Neural cell (in vitro differentiated cells): ENCODE results near the gene EIF4EBP2. TPM values are rescaled to one million over a fixed set of nuclear protein-coding genes. Genes with fewer than 3 reads are reported as not detected.

Experiments used
- H2AFZ ChIP-seq: fragments of 200-600, 300-800 bp; sonication (generic), shearing (Covaris generic); 2 replicates; pipeline ENCODE4 v1.6.0; 2014; ENCODE audit warnings: low read depth, mild to moderate bottlenecking, antibody characterized with exemption, low read length, moderate library complexity
- H3F3A ChIP-seq: fragments of 200-600 bp; shearing (Covaris generic); 2 replicates; pipeline ENCODE4 v1.6.1; 2016; ENCODE audit warnings: mild to moderate bottlenecking, moderate library complexity, mixed read lengths, antibody characterized with exemption, low read length; ENCODE audit not compliant: insufficient read depth, poor library complexity, severe bottlenecking
- H3K27ac ChIP-seq: fragments of 200-600, 300-800 bp; sonication (generic), shearing (Covaris generic); 2 replicates; pipeline ENCODE4 v1.5.1; 2014; ENCODE audit warnings: mild to moderate bottlenecking, low read length, moderate library complexity
- H3K27me3 ChIP-seq: fragments of 300-800, 200-600 bp; sonication (generic), shearing (Covaris generic); 2 replicates; pipeline ENCODE4 v1.6.0; 2014; ENCODE audit warnings: mild to moderate bottlenecking, low read depth, low read length, moderate library complexity; ENCODE audit not compliant: insufficient read depth
- H3K36me3 ChIP-seq: fragments of 300-800, 200-600 bp; sonication (generic), shearing (Covaris generic); 2 replicates; pipeline ENCODE4 v1.5.1; 2014; ENCODE audit warnings: mild to moderate bottlenecking, antibody characterized with exemption, low read length, moderate library complexity; ENCODE audit not compliant: insufficient read depth
- H3K4me2 ChIP-seq: fragments of 300-800, 200-600 bp; sonication (generic), shearing (Covaris generic); 2 replicates; pipeline ENCODE4 v1.6.0; 2014; ENCODE audit warnings: mild to moderate bottlenecking, low read length
- H3K4me3 ChIP-seq: fragments of 300-800, 200-600 bp; sonication (generic), shearing (Covaris generic); 2 replicates; pipeline ENCODE4 v1.5.1; 2014; ENCODE audit warnings: mild to moderate bottlenecking, low read length, moderate library complexity
- H3K79me2 ChIP-seq: fragments of 200-600 bp; shearing (Covaris generic); replicated peaks from 2 replicates; pipeline ENCODE4 v1.6.0; 2014; ENCODE audit warnings: mild to moderate bottlenecking, low read length, moderate library complexity; ENCODE audit not compliant: insufficient read depth
- H3K9ac ChIP-seq: fragments of 300-800, 200-600 bp; sonication (generic), shearing (Covaris generic); 2 replicates; pipeline ENCODE4 v1.6.1; 2016; ENCODE audit warnings: mild to moderate bottlenecking, low read length, mixed read lengths
- H3K9me2 ChIP-seq: fragments of 200-600 bp; shearing (Covaris generic); 2 replicates; pipeline ENCODE4 v1.6.1; 2016; ENCODE audit warnings: mild to moderate bottlenecking, low read length, mixed read lengths; ENCODE audit not compliant: insufficient read depth
- H3K9me3 ChIP-seq: fragments of 200-600, 300-800 bp; sonication (generic), shearing (Covaris generic); 2 replicates; pipeline ENCODE4 v1.6.1; 2016; ENCODE audit warnings: mild to moderate bottlenecking, mixed run types, low read length, moderate library complexity, mixed read lengths
- H4K20me1 ChIP-seq: fragments of 200-600 bp; shearing (Covaris generic); 2 replicates; pipeline ENCODE4 v1.6.1; 2016; ENCODE audit warnings: mild to moderate bottlenecking, mixed run types; ENCODE audit not compliant: insufficient read depth
- CTCF ChIP-seq: fragments of 450-650 bp; IDR thresholded peaks from 2 replicates; pipeline ENCODE4 v1.5.1; 2014; ENCODE audit warnings: antibody characterized with exemption, mild to moderate bottlenecking, moderate library complexity; ENCODE audit not compliant: poor library complexity, severe bottlenecking
- EP300 ChIP-seq: fragments of 450-650 bp; conservative IDR thresholded peaks from 2 replicates; pipeline ENCODE4 v1.6.1; 2014; ENCODE audit warnings: antibody characterized with exemption, mild to moderate bottlenecking, moderate library complexity; ENCODE audit not compliant: poor library complexity, severe bottlenecking
- EZH2 ChIP-seq: fragments of 200-600, 300-800 bp; shearing (Covaris generic), sonication (generic); IDR thresholded peaks from 2 replicates; pipeline ENCODE4 v1.6.1; 2014; ENCODE audit warnings: antibody characterized with exemption, low read length, borderline replicate concordance, mild to moderate bottlenecking; ENCODE audit not compliant: insufficient read depth, poor library complexity, severe bottlenecking
- MXI1 ChIP-seq: fragments of 450-650 bp; conservative IDR thresholded peaks from 2 replicates; pipeline ENCODE4 v1.6.1; 2014; ENCODE audit warnings: antibody characterized with exemption, mild to moderate bottlenecking; ENCODE audit not compliant: poor library complexity, severe bottlenecking
- POLR2AphosphoS5 ChIP-seq: IDR thresholded peaks from 2 replicates; pipeline ENCODE4 v1.6.1; 2012
- RAD21 ChIP-seq: fragments of 450-650 bp; conservative IDR thresholded peaks from 2 replicates; pipeline ENCODE4 v1.6.1; 2014; ENCODE audit warnings: antibody characterized with exemption, mild to moderate bottlenecking, moderate library complexity
- REST ChIP-seq: IDR thresholded peaks from 2 replicates; pipeline ENCODE4 v1.6.1; 2012; ENCODE audit warnings: borderline replicate concordance
- SMC3 ChIP-seq: fragments of 450-650 bp; conservative IDR thresholded peaks from 2 replicates; pipeline ENCODE4 v1.6.1; 2014; ENCODE audit warnings: antibody characterized with exemption, mild to moderate bottlenecking, moderate library complexity; ENCODE audit not compliant: poor library complexity
- TAF1 ChIP-seq: IDR thresholded peaks from 2 replicates; pipeline ENCODE4 v1.6.1; 2012; ENCODE audit warnings: low read depth
- polyA plus RNA-seq: library from polyadenylated mRNA; depleted of rRNA; stranded (reverse); fragments of >200 nt; gene quantifications from 2 replicates; pipeline ENCODE4 v1.2.3, GENCODE V29; 2014

Gene EIF4EBP2
- polyA plus RNA-seq, 1 donor from 2014 or later = 51.7 TPM

- Histone ChIP-seq H3K27me3 (peaks cover 49% of the 10 kb centered on the region), H4K20me1 (no peaks in the 10 kb centered on the region), H3K4me2 (no peak within 1 kb of the TSS), H3K4me3 (peak within 1 kb of the TSS; percentile 63), H3K9ac (peak within 1 kb of the TSS; percentile 42), H3F3A (no peaks in the 10 kb centered on the region), H2AFZ (no peak within 1 kb of the TSS), H3K79me2 (no peaks in the 10 kb centered on the region), H3K36me3 (no peaks in the 10 kb centered on the region), H3K9me3 (no peaks in the 10 kb centered on the region), H3K9me2 (no peaks in the 10 kb centered on the region), H3K27ac (no peak within 1 kb of the TSS)
- TF ChIP-seq EZH2 (peak; percentile 29), RAD21 (no peak)
These were observed 37.4 kb downstream of the EIF4EBP2 start, which contains the start of gene NODAL for GRCh38 chr10:70441161-70441894. TSS of gene NODAL (minus strand) at chr10:70441681. CDS start at chr10:70441667, 14 bp downstream.

- Histone ChIP-seq H2AFZ (no peak overlapping the region), H3K9me3 (no peaks in the 10 kb centered on the region), H3K27me3 (peaks cover 49% of the 10 kb centered on the region), H3K36me3 (no peaks in the 10 kb centered on the region), H3K79me2 (no peaks in the 10 kb centered on the region), H4K20me1 (no peaks in the 10 kb centered on the region), H3K4me3 (no peak overlapping the region), H3K9me2 (no peaks in the 10 kb centered on the region), H3K9ac (no peak overlapping the region), H3K27ac (no peak overlapping the region), H3F3A (no peaks in the 10 kb centered on the region), H3K4me2 (no peak overlapping the region)
- TF ChIP-seq CTCF = no peak
These were observed 38.0 kb downstream of the EIF4EBP2 start for GRCh38 chr10:70441895-70442309.

- H3K27ac ChIP-seq = no peak overlapping the region
These were observed 38.5 kb downstream of the EIF4EBP2 start for GRCh38 chr10:70442332-70442988.

More at GRCh38 chr10:70442332-70442988, 38.5 kb downstream of the EIF4EBP2 start:
- no peak overlapping the region for H2AFZ ChIP-seq
- no peak overlapping the region for H3K4me3 ChIP-seq
- H3K4me2 ChIP-seq = no peak overlapping the region
- no peaks in the 10 kb centered on the region for H3K36me3 ChIP-seq
- no peak overlapping the region for H3K9ac ChIP-seq
- H3K79me2 ChIP-seq = no peaks in the 10 kb centered on the region
- H3K27me3 ChIP-seq = peaks cover 49% of the 10 kb centered on the region
- no peak for TF ChIP-seq REST
- TF ChIP-seq SMC3 = no peak
- no peak for TF ChIP-seq TAF1
- TF ChIP-seq MXI1 = no peak
- no peak for TF ChIP-seq POLR2AphosphoS5
- no peak for TF ChIP-seq CTCF
- TF ChIP-seq EZH2 = no peak
- TF ChIP-seq RAD21 = no peak
- TF ChIP-seq EP300 = no peak
- no peaks in the 10 kb centered on the region for H3K9me3 ChIP-seq
- H4K20me1 ChIP-seq = no peaks in the 10 kb centered on the region
- H3F3A ChIP-seq = no peaks in the 10 kb centered on the region
- H3K9me2 ChIP-seq = no peaks in the 10 kb centered on the region
